Measurements from ENCODE around the gene PREX1.

DNA sequence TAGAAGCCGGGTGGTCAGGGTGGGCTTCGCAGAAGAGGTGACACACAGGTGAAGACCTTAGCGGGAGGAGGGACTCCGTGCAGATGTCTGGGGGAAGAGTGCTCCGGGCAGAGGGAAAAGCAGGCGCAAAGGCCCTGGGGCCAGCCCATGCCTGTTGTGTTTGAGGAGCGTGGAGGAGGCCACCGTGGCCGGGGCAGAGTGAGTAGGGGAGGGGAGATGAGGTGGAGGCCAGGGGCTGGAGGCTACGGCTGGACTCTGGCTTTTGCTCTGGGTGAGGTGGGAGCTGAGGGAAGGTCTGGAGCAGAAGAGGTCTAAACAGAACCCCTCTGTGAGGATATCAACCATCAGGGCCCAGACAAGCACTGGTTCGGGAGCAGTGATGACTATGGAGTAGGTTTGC is 244.0 kb downstream of the PREX1 start:
- TF ChIP-seq CTCF (conservative IDR thresholded peaks at IDR 0.05; ENCODE audit: low read length), result no peak
- no peak for TF ChIP-seq EZH2phosphoT487 (IDR thresholded peaks at IDR 0.05; ENCODE audit: borderline replicate concordance, low read depth, low read length)

All from OCI-LY7 (cell line).